CD4-positive, alpha-beta T cell treated with Interleukin-4 for 1 hour (primary cell): Measurements from ENCODE around the gene NTM.

Experiments used
- DNase-seq, 2 donors: peaks; one replicate each; pipeline ENCODE4 v3.0.0-alpha.2; 2020 to 2022

NTM gene

GRCh38 chr11:132035228-132035627, 664.8 kb downstream of the NTM start:
- DNase-seq, result no peak

DNA sequence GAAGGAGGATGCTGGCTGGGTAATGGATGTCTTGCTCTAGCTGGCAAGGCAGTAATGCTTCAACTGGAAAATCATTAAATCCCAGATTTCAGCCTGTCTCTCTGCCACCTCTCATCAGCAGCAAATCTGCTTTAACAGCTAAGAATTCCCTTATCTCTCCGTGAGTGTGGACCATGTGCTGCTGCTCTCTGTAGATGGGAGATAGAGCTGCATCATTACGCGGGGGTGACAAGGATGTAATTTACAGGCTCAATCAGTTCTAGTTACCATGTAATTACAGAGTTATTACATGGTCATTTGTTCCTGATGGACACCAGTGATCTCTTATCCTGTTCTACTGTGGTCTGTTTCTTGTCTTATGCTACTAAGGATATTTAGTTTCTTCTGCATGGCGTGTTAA, 665.4 kb downstream of the NTM start:
- DNase-seq, result no peak

DNA sequence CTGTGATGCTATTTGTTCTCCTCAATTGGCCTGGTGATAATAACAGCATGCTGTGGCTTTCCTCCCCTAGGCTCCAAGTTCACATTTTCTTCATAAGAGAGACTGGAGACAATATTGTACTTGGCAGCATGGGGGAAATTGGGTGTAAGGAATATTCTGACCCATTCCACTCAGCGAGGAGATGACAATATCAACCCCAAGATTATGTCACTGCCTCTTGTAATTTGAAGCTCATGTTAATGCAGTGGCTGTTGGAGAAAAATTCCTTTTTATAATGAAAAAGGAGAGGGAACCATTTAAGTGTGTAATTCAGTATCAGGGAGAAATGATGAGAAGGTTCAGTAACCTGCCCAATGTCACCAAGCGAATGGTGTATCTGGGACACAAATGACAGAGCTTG, 665.8 kb downstream of the NTM start:
- no peak for DNase-seq

DNA sequence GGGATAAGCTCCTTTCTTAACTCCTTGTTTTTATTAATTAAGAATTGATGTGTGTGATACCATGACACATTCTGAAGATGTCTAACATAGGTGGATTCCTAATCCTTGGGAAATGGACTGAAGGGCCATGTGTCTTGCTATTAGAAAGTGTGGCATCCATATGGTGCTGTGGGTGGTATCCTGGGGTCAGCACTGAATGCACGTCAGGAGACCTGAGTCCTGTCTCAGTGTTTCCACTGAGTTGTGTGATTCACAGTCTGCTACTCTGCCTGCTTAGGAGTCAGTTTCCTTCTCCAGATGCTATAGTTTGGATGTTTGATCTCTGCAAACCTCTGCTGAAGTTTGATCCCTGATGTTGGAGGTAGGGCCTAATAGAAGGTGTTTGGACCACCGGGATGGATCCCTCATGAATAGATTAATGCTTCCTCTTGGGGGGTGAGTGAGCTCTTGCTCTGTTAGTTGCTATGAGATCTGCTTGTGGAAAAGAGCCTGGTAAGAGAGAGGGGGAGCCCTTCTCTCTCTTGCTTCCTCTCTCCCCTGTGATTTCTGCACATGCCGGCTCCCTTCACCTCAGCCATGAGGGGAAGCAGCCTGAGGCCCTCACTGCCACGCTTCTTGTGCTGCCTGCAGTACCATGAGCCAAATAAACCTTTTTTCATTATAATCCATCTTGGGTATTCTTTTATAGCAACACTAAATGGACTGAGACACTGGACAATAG, 666.5 kb downstream of the NTM start:
- no peak for DNase-seq

DNA sequence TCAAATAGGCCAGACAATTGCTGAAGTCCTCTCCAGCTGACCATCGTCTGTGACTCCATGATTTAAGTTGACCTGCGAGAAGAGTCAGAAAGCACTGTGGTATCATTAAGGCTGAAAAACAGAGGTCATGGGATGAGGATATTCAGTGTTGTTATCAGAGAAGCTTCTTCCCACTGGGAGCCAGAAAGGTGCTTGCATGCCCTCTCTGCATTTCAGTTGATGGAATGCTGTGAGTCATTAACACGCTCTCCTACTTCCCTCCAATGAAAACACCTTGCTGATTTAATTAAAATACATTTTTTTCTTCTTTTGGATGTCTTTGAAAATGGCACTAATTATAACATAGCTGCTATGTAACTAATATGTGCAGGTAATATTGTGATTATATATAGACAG, 667.0 kb downstream of the NTM start:
- DNase-seq, result no peak

DNA sequence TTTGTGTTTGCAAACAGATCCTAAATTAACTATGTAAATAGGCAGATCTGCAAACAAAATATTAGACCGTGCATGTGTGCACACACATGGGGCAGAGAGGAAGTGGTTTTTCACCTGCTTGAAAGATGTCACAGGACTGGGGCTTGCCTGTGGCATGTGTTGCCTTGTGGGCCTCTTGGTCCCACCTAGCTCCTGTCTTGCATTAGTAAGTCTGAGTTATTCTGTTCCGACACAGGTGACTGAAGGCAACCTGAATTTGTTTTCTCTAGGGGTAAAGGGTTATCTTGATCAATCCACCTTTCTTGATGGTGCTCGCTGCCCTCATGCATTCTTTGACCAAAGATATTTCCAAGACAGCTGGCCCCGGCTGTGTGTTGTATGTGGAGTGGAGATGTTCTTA, 667.5 kb downstream of the NTM start:
- no peak for DNase-seq

DNA sequence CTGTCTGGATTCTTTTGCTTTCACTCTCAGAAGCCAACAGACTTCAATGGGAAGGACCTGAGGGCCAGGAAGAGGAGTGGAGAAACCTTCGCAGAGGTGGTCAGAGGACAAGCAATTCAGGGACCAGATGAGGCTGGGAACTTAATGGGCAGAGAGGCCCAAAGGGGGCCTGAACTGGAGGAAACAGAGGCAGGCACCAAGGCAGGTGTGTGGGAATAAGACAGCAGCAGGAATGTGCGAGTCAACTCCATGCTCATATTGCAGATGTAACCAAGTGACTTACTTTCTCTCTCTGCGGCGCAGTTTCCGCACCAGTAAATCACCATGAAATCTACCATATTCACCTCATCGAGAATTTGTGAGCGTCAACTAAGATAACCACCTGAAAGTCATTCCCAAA, 669.1 kb downstream of the NTM start:
- DNase-seq, result no peak

DNA sequence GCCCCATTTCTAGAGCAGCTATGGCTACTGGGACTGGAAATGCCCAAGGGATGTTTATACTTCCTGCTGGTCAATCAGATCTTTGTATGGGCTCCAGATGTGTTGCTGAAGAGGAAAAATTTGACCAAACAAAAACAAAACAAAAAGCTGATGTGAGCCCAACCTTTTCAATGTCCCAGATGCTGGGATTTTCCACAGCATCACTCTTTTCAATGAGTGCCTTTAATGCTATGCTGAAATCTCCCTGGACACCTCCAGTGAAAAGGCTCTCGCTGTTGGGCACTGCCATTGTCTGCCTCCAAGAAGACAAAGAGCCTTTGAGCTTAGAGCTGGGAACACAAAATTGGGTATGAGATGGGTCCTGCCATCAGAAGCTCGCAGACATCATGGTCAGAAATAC, 671.9 kb downstream of the NTM start:
- no peak for DNase-seq

DNA sequence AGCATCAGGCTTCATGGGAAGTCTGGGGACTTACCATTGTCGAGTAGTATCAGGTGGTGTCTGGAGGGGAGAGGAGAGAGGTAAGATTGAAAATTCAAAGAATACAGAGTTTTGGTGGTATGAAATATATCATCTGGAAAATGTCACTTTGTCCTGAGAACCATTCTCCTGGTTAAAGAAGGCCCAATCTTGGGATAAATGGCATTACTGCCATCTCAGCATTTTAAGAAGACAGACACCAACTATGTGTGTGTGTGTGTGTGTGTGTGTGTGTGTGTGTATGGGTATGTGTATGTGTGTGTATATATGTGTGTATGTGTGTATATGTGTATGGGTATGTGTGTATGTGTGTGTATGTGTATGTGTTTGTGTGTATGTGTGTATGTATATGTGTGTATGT, 673.3 kb downstream of the NTM start:
- DNase-seq, result no peak

DNA sequence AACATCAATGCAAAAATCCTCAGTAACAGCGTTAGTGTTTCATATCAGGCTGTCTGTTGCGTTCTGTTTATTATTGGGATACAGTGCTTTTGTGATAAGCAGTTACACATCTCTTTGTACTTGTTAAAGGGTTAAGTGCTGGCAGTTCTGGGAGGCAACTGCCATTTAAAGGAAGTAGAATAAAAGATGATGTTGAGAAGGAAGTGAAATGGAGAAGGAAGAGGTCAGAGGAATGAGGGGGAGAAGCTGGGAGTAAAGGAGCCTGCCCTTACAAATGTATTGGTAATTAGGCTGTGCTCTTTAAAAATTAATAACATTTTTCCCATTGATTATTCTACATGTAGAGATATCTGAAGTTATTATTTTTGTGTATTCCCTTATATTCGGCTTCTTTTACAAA, 674.7 kb downstream of the NTM start:
- no peak for DNase-seq

DNA sequence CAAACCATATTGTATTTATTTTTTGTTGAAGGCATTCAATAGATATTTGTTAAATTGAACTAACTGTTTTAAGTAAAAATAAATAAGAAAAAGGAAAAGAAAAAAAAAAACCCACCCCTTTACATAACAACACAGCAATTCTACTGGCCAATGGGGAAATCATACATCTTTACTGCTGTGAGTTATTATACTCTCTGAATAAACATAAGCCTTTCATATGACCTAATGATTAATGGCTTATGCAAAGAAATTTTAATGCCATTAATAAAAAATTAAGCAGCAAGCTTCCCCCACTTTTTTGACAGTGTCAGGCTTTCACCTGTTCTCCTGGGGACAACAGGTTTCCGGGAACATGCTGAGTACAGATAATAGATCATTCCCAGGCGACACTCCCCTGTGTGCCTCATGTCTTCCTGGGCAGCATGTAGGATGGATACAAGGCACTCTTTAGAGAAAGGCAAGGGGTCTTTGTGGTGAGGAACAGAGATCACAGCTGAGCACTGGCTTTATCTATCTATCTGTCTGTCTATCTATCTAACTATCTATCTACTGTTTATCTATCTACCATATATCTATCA, 676.0 kb downstream of the NTM start:
- DNase-seq, result no peak

DNA sequence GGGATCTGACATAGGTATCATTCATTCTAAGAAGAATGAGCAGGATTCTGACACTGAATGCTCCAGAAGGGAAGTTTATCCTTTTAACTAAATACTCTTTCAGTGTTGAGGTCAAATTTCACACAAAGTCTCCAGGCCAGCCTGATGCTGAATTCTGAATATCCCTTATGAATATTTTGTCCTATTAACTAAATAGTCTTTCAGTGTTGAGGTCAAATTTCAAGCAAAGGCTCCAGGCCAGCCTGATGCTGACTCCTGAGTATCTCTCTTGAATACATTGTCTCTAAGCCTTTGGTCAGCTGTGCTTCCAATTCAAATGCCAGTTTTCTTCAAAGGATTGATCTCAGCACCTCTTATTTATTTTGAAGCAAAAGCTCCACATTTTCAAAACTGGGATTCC, 676.8 kb downstream of the NTM start:
- DNase-seq, result no peak

DNA sequence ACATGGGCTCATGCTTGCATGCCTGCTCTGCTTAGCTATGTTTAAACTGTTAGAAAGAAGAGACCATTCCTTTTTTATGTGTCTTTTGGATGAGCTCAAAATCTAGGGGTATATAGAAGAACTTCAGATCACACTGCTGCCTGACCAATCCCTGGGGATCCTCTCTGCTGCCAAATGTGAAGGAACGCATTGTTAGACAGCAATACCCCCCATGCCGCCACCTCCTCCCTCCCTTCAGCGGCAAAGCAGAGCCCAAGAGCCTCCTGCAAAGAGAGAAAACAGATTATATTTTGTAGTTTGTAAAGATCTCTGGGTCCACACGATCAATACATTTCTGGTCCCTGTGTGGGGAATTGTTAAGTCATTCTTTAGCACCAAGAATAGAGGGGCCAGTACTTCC, 677.6 kb downstream of the NTM start:
- DNase-seq, result no peak

GRCh38 chr11:132049205-132049604, 678.8 kb downstream of the NTM start:
- DNase-seq, result no peak

- DNase-seq, result no peak
Measured at GRCh38 chr11:132050049-132050448, 679.6 kb downstream of the NTM start.

GRCh38 chr11:132050577-132051165, 680.3 kb downstream of the NTM start:
- DNase-seq, result no peak

DNA sequence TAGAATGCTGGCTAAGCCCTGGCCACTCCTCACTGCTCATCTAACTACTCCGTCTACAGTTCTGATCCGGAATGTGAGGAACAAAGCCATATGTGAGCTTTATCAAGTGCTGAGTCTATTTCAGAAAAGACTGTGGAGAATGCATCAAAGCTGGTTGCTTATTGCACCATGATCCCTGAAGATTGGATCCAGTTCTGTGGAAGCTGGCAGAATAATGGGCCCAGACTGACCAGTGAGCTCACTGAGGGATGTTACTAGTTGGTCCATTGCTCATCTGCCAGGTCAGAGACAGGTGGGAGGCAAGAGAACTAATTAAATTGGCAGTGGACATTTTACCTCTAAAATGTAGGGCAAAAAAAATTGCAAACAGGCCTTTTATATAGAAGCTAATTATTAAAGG, 681.3 kb downstream of the NTM start:
- DNase-seq, result no peak

DNA sequence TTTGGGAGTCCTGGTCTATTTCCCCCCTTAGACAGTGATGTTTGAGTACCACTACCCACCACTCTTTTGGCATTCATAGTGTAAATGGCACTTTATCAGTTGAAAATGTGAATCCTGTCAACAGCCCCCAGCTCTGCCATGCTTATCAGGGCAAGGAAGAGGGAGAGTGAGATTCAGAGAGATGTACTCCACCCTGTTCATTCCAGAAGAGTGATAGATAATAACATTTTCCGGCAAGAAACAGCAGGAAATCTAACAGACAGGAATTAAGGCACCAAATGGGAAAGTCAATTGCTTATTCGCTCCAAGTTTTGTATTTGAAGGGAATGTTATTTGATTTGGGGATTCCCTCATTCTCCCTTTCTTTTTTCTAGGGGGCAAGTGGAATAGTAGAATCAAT, 681.9 kb downstream of the NTM start:
- DNase-seq, result no peak

GRCh38 chr11:132052904-132053303, 682.5 kb downstream of the NTM start:
- no peak for DNase-seq

- DNase-seq, result no peak
Measured at GRCh38 chr11:132054822-132055221, 684.4 kb downstream of the NTM start.

- no peak for DNase-seq
Measured at GRCh38 chr11:132055296-132055695, 684.9 kb downstream of the NTM start.

DNA sequence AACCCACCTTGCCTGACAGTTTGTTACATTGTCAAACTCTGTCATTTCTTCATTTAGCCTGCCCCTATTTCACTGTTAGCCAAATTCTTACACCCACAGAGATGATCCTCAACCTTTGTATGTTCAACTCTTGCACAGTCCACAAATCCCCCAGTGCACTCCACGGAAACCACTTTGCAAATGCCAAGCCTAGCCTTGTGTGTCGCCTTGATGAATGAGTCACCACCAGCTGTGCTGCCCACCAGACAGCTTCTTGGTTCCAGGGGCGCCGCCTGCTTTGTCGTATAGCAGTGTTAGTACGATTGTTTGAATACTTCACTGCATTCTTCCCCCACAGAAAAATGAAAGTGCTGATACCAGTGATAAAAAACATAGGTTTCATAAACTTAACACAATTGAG, 686.3 kb downstream of the NTM start:
- DNase-seq, result no peak

GRCh38 chr11:132057266-132057665, 686.9 kb downstream of the NTM start:
- no peak for DNase-seq

GRCh38 chr11:132058211-132058772, 687.9 kb downstream of the NTM start:
- DNase-seq, result peak; percentile 11 to 14
